OCI-LY1 (cell line): Measurements from ENCODE around the gene ALDH1L1.

Experiments
- H2AFZ ChIP-seq: fragments of 200-600 bp; sonication (generic), shearing (Covaris generic); 2 replicates; pipeline ENCODE4 v1.6.0; 2014; ENCODE audit warnings: antibody characterized with exemption, mild to moderate bottlenecking, low read length
- H3F3A ChIP-seq: fragments of 200-600 bp; sonication (generic), shearing (Covaris generic); 2 replicates; pipeline ENCODE4 v1.6.0; 2014; ENCODE audit warnings: mild to moderate bottlenecking, antibody characterized with exemption, low read length, moderate library complexity; ENCODE audit not compliant: insufficient read depth
- H3K27ac ChIP-seq: fragments of 200-600 bp; sonication (generic); 2 replicates; pipeline ENCODE4 v1.5.1; 2014; ENCODE audit warnings: low read length, mixed run types, mild to moderate bottlenecking, low read depth; ENCODE audit not compliant: poor library complexity, severe bottlenecking
- H3K27me3 ChIP-seq: fragments of 200-600 bp; sonication (generic); 2 replicates; pipeline ENCODE4 v1.6.0; 2014; ENCODE audit warnings: antibody characterized with exemption, mild to moderate bottlenecking, low read length, moderate library complexity; ENCODE audit not compliant: insufficient read depth
- H3K36me3 ChIP-seq: fragments of 200-600 bp; sonication (generic); 2 replicates; pipeline ENCODE4 v1.6.1; 2014; ENCODE audit warnings: mild to moderate bottlenecking, antibody characterized with exemption, low read length, moderate library complexity, mixed read lengths; ENCODE audit not compliant: insufficient read depth
- H3K4me1 ChIP-seq: fragments of 200-600 bp; sonication (generic); 2 replicates; pipeline ENCODE4 v1.5.1; 2014; ENCODE audit warnings: mild to moderate bottlenecking, low read length, moderate library complexity; ENCODE audit not compliant: insufficient read depth, severe bottlenecking
- H3K4me2 ChIP-seq: fragments of 200-600 bp; sonication (generic), shearing (Covaris generic); 2 replicates; pipeline ENCODE4 v1.6.1; 2014; ENCODE audit warnings: low read length
- H3K4me3 ChIP-seq: fragments of 200-600 bp; sonication (generic); 2 replicates; pipeline ENCODE4 v1.5.1; 2014; ENCODE audit warnings: low read length, low read depth, mild to moderate bottlenecking, mixed read lengths; ENCODE audit not compliant: poor library complexity, severe bottlenecking
- H3K79me2 ChIP-seq: fragments of 200-600 bp; shearing (Covaris generic); 2 replicates; pipeline ENCODE4 v1.6.1; 2016; ENCODE audit warnings: mixed run types, low read length, mixed read lengths; ENCODE audit not compliant: insufficient read depth
- H3K9ac ChIP-seq: fragments of 200-600 bp; sonication (generic), shearing (Covaris generic); 2 replicates; pipeline ENCODE4 v1.6.1; 2014; ENCODE audit warnings: mild to moderate bottlenecking, low read length, mixed read lengths
- H3K9me2 ChIP-seq: fragments of 200-600 bp; sonication (generic), shearing (Covaris generic); 2 replicates; pipeline ENCODE4 v1.6.1; 2014; ENCODE audit warnings: low read depth, mild to moderate bottlenecking, low read length, mixed read lengths
- H3K9me3 ChIP-seq: fragments of 200-600 bp; shearing (Covaris generic); 2 replicates; pipeline ENCODE4 v1.6.1; 2014; ENCODE audit warnings: low read length, mixed read lengths
- H4K20me1 ChIP-seq: fragments of 200-600 bp; sonication (generic), shearing (Covaris generic); 2 replicates; pipeline ENCODE4 v1.6.0; 2016; ENCODE audit warnings: mild to moderate bottlenecking, low read length; ENCODE audit not compliant: insufficient read depth
- EZH2 ChIP-seq: fragments of 200-600 bp; sonication (generic), shearing (Covaris generic); IDR thresholded peaks from 2 replicates; pipeline ENCODE4 v1.8.0; 2017; ENCODE audit warnings: borderline replicate concordance, mixed run types, mild to moderate bottlenecking, antibody characterized with exemption, low read length, moderate library complexity, mixed read lengths
- TF ChIP-seq, protein P1 (sequence below): fragments of 200-600 bp; sonication (generic), shearing (Covaris generic); IDR thresholded peaks from 2 replicates; pipeline ENCODE4 v1.5.1; 2017; ENCODE audit warnings: mild to moderate bottlenecking, antibody characterized with exemption, low read length, moderate library complexity, mixed read lengths

ALDH1L1 gene

DNA sequence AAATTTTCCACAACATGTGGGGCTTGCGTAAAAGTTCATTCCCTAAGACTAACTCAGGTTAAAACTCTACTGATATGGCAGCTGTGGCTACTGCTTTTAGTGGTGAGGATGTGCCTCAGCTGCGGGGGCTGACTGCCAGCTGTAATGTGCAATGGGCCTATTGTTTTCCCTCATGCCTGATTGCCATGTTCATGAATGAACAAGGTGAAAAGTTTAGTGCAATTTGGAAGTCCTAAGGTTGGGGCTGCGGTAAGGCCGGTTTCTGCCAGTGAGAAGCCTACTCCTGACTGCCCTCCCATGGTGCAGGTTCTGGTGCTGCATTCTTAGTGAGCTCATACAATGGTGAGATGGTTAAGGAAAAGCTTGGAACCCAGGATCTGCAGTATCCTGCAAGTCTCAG, 10.9 kb upstream of the ALDH1L1 start:
- Histone ChIP-seq H3K9me2 (no peaks in the 10 kb centered on the region), H2AFZ (no peak overlapping the region), H3K27ac (no peak overlapping the region), H3K27me3 (no peaks in the 10 kb centered on the region), H3F3A (no peaks in the 10 kb centered on the region), H3K79me2 (no peaks in the 10 kb centered on the region), H3K4me1 (no peaks in the 10 kb centered on the region), H3K9ac (no peak overlapping the region), H4K20me1 (no peaks in the 10 kb centered on the region), H3K36me3 (no peaks in the 10 kb centered on the region), H3K9me3 (peaks cover 11% of the 10 kb centered on the region), H3K4me2 (no peak overlapping the region), H3K4me3 (no peak overlapping the region)
- TF ChIP-seq, protein P1, sequence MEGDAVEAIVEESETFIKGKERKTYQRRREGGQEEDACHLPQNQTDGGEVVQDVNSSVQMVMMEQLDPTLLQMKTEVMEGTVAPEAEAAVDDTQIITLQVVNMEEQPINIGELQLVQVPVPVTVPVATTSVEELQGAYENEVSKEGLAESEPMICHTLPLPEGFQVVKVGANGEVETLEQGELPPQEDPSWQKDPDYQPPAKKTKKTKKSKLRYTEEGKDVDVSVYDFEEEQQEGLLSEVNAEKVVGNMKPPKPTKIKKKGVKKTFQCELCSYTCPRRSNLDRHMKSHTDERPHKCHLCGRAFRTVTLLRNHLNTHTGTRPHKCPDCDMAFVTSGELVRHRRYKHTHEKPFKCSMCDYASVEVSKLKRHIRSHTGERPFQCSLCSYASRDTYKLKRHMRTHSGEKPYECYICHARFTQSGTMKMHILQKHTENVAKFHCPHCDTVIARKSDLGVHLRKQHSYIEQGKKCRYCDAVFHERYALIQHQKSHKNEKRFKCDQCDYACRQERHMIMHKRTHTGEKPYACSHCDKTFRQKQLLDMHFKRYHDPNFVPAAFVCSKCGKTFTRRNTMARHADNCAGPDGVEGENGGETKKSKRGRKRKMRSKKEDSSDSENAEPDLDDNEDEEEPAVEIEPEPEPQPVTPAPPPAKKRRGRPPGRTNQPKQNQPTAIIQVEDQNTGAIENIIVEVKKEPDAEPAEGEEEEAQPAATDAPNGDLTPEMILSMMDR: no peak
- TF ChIP-seq EZH2: no peak

DNA sequence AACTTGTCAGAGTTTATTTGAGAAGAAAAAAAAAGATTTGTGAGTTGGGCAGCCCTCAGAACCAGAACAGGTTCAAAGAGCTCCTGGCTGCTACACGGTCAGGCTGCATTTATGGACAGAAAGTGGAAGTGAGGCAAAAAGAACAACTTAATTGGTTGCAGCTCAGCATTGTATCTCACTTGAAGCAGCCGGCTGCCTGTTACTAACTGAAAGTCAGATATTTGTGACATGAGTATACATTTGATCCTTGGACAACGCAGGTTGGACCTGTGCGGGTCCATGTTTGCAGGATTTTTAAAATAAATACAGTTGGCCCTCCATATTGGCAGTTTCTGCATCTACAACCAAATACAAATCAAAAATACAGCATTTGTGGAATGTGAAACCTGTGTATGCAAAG, 7.5 kb upstream of the ALDH1L1 start:
- Histone ChIP-seq H3K9me3 (no peaks in the 10 kb centered on the region), H3K4me2 (no peak overlapping the region), H3K9ac (no peak overlapping the region), H4K20me1 (no peaks in the 10 kb centered on the region), H3K36me3 (no peaks in the 10 kb centered on the region), H3K4me3 (no peak overlapping the region), H3K79me2 (no peaks in the 10 kb centered on the region), H2AFZ (no peak overlapping the region), H3F3A (no peaks in the 10 kb centered on the region), H3K9me2 (no peaks in the 10 kb centered on the region), H3K27me3 (no peaks in the 10 kb centered on the region), H3K27ac (no peak overlapping the region), H3K4me1 (no peaks in the 10 kb centered on the region)
- TF ChIP-seq EZH2: no peak
- TF ChIP-seq, protein P1: no peak

DNA sequence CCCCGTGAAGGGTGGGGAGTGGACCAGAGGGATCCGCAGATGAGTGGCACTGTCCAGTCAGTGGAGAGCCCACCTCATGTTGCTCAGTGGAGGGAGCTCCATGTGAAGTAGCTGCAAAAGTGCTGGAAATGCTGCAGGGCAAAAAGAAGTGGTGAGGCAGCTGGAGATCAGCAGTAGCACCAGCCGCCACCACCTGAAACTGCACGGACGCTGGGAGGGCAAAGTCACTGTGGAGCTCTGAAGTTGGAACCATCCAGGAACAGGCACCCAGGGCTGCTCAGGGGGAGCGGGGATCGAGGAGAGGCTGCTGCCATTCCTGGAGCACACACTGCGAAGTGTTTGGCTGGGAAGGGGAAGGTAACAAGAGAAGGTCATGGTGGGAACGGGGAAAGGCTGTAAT, 6.4 kb upstream of the ALDH1L1 start:
- no peak overlapping the region for H2AFZ ChIP-seq
- no peaks in the 10 kb centered on the region for H3K36me3 ChIP-seq
- no peaks in the 10 kb centered on the region for H3K9me2 ChIP-seq

More for the DNA sequence above, 6.4 kb upstream of the ALDH1L1 start:
- H3K4me3 ChIP-seq: no peak overlapping the region
- H3K79me2 ChIP-seq: no peaks in the 10 kb centered on the region
- TF ChIP-seq, protein P1: no peak
- no peak for TF ChIP-seq EZH2
- H4K20me1 ChIP-seq: no peaks in the 10 kb centered on the region
- no peak overlapping the region for H3K4me2 ChIP-seq
- no peaks in the 10 kb centered on the region for H3K4me1 ChIP-seq
- no peak overlapping the region for H3K27ac ChIP-seq
- H3K9me3 ChIP-seq: no peaks in the 10 kb centered on the region
- H3K27me3 ChIP-seq: no peaks in the 10 kb centered on the region
- no peak overlapping the region for H3K9ac ChIP-seq
- H3F3A ChIP-seq: no peaks in the 10 kb centered on the region
